DMS153 treated with DMSO at 0.1 percent for 48 hours (cell line): Measurements from ENCODE around the gene HPCA.

Experiments used
- DNase-seq: peaks from one replicate; lab custom pipeline; 2025; ENCODE audit not compliant: unreplicated experiment; lab: John Stamatoyannopoulos, UW

HPCA gene

GRCh38 chr1:32929366-32929765, 43.1 kb downstream of the HPCA start:
- DNase-seq = no peak

- DNase-seq = no peak
These were observed 45.5 kb downstream of the HPCA start for GRCh38 chr1:32931760-32932159.

GRCh38 chr1:32933742-32934322, 47.5 kb downstream of the HPCA start:
- no peak for DNase-seq

- no peak for DNase-seq
These were observed 48.2 kb downstream of the HPCA start for GRCh38 chr1:32934535-32934934.

GRCh38 chr1:32937061-32937460, 50.8 kb downstream of the HPCA start:
- no peak for DNase-seq

- DNase-seq = no peak
These were observed 53.5 kb downstream of the HPCA start for GRCh38 chr1:32939655-32940371.

GRCh38 chr1:32944180-32944579, 57.9 kb downstream of the HPCA start:
- DNase-seq = no peak
